ENCODE data around the gene ZNF850. TPM values are rescaled to one million over a fixed set of nuclear protein-coding genes. Genes with fewer than 3 reads are reported as not detected.
"Not testable (repeated sequence)": the region's sequence is repeated elsewhere in the genome, so short reads cannot be mapped to it uniquely, and the experiment has no call there.

Gene ZNF850
- polyA plus RNA-seq (2012; ENCODE audit: missing spikeins): 2.1 TPM

GRCh38 chr19:36772311-36773222, at the start of gene ZNF850:
TSS of gene ZNF850 (minus strand) at chr19:36772807. CDS start at chr19:36762606, 10,201 bp downstream.
- FAIRE-seq (peak; percentile 99), DNase-seq (ENCODE audit: insufficient read length) (peak; percentile 59)
- TF ChIP-seq POLR2AphosphoS5 (IDR thresholded peaks at IDR 0.05; ENCODE audit: low read depth, low read length) (peak; percentile 75), POLR2A (IDR thresholded peaks at IDR 0.05; ENCODE audit: low read depth, low read length) (peak; percentile 81), TAF1 (IDR thresholded peaks at IDR 0.05; ENCODE audit: borderline replicate concordance, low read depth, low read length) (no peak)

- DNase-seq (ENCODE audit: insufficient read length): no peak
- no peak for FAIRE-seq
- TF ChIP-seq TAF1 (IDR thresholded peaks at IDR 0.05; ENCODE audit: borderline replicate concordance, low read depth, low read length) (no peak), POLR2A (IDR thresholded peaks at IDR 0.05; ENCODE audit: low read depth, low read length) (no peak), POLR2AphosphoS5 (IDR thresholded peaks at IDR 0.05; ENCODE audit: low read depth, low read length) (no peak)
Observed at GRCh38 chr19:36821758-36822157, 49.2 kb upstream of the ZNF850 start.

DNA sequence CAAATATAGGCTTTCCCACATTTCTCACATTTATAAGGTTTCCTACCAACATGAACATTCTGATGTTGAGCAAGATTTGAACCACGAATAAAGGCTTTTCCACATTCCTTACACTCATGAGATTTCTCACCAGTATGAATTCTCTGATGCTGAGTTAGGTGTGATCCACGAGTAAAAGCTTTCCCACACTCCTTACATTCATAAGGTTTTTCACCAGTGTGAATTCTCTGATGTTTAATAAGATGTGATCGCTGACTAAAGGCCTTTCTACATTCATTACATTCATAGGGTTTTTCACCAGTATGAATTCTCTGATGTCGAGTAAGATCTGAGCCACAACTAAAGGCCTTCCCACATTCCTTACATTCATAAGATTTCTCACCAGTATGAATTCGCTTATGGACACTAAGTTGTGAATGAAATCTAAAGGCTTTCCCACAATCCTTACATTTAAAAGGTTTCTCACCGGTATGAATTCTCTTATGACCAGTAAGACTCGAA, 46.6 kb upstream of the ZNF850 start:
- FAIRE-seq (no peak), DNase-seq (ENCODE audit: insufficient read length) (no peak)
- TF ChIP-seq POLR2AphosphoS5 (IDR thresholded peaks at IDR 0.05; ENCODE audit: low read depth, low read length): no peak
- no peak for TF ChIP-seq TAF1 (IDR thresholded peaks at IDR 0.05; ENCODE audit: borderline replicate concordance, low read depth, low read length)
- TF ChIP-seq POLR2A (IDR thresholded peaks at IDR 0.05; ENCODE audit: low read depth, low read length): no peak

GRCh38 chr19:36807029-36807428, 34.4 kb upstream of the ZNF850 start:
- no peak for FAIRE-seq
- TF ChIP-seq POLR2A (IDR thresholded peaks at IDR 0.05; ENCODE audit: low read depth, low read length) (no peak), POLR2AphosphoS5 (IDR thresholded peaks at IDR 0.05; ENCODE audit: low read depth, low read length) (no peak), TAF1 (IDR thresholded peaks at IDR 0.05; ENCODE audit: borderline replicate concordance, low read depth, low read length) (no peak)
- DNase-seq (ENCODE audit: insufficient read length): no peak

DNA sequence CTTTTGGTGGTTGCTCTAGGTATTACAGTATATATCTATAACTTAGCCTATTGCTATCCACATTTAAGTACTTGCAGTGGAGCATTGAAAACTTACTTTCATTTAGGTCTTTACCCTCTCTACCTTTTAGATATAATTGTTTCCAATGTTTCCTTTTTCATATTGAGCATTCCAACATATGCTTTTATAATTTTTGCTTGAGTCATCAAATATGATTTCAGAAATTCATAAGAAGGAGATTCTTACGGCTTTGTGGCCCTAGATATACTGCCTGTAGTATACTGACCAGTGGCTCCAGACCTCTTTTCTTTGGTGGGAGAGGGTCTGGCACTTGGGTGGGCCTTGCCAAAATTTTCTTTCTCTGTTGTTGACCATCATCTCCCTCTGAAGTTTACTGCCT, 32.8 kb upstream of the ZNF850 start:
- TF ChIP-seq POLR2A (IDR thresholded peaks at IDR 0.05; ENCODE audit: low read depth, low read length) (no peak), TAF1 (IDR thresholded peaks at IDR 0.05; ENCODE audit: borderline replicate concordance, low read depth, low read length) (no peak), POLR2AphosphoS5 (IDR thresholded peaks at IDR 0.05; ENCODE audit: low read depth, low read length) (no peak)
- DNase-seq (ENCODE audit: insufficient read length) (no peak), FAIRE-seq (no peak)

DNA sequence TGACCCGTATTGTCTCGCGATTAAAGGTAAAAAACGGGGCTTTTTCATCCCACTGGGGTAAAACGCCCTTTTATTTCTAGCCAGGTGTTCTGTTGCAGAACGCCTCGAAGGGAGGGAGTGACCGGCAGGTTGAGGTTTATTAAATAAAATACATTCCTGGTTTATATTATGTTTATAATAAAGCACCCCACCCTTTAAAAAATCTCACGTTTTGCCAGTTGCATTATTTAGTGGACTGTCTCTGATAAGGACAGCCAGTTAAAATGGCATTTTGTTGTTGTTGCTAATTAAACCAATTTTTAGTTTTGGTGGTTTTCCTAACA, 25.1 kb upstream of the ZNF850 start:
- DNase-seq (ENCODE audit: insufficient read length) (no peak), FAIRE-seq (no peak)
- TF ChIP-seq POLR2AphosphoS5 (IDR thresholded peaks at IDR 0.05; ENCODE audit: low read depth, low read length) (no peak), POLR2A (IDR thresholded peaks at IDR 0.05; ENCODE audit: low read depth, low read length) (no peak), TAF1 (IDR thresholded peaks at IDR 0.05; ENCODE audit: borderline replicate concordance, low read depth, low read length) (no peak)

DNA sequence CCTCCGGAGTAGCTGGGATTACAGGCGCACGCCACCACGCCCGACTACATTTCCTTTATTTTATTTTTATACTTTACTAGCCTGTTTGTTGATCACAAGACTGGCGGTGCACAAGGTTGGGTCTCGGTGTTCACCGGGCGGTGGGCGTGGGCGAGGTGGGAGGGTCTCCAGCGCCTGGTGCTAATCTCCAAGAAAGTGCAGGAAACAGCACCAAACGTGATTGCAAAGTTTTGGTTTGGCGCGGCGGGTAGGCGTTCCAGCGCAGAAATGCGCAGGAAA, 24.0 kb upstream of the ZNF850 start:
- DNase-seq (ENCODE audit: insufficient read length): no peak
- TF ChIP-seq POLR2A (IDR thresholded peaks at IDR 0.05; ENCODE audit: low read depth, low read length) (no peak), TAF1 (IDR thresholded peaks at IDR 0.05; ENCODE audit: borderline replicate concordance, low read depth, low read length) (no peak), POLR2AphosphoS5 (IDR thresholded peaks at IDR 0.05; ENCODE audit: low read depth, low read length) (no peak)
- no peak for FAIRE-seq

DNA sequence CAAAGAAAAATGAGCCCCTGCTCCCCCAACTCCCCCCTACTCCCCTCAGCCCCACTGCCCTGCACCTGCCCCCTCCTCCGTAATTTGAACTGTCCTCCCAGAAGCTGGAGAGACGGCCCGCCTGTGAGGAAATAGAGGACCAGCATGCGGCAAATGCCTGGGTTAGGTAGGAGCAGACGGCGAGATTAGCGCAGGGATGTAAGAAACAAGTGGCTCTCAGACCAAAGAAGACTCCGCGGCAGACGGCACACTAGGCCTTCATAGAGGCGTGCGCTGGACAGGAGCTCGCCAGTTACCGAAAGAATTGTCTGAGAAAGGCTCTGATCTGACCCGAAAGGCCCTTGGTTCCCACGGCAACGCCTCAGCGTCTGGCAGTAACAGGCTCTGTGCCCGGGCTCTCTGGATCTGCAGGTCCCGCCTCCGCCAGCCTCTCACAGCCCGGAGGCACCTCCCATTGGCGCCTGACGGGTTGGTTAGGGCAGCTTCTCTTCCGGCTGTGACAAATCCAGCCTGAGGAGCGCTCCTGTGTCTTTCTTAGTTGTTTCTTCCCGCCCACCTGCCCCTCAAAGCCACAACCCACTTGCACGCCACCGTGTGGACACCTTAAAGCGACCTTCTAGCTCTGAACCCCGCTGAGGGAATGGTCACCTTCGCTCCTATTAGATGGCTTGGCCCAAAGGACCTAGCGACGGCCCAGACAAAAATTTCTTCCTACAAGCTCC, 19.0 kb upstream of the ZNF850 start:
- DNase-seq (ENCODE audit: insufficient read length); FAIRE-seq: not testable (repeated sequence)

- TF ChIP-seq POLR2AphosphoS5 (IDR thresholded peaks at IDR 0.05; ENCODE audit: low read depth, low read length): no peak
- no peak for DNase-seq (ENCODE audit: insufficient read length)
- no peak for FAIRE-seq
Observed at GRCh38 chr19:36775768-36776167, 3.2 kb upstream of the ZNF850 start.

GRCh38 chr19:36773223-36773579, 594 bp upstream of the ZNF850 start:
- FAIRE-seq (no peak), DNase-seq (ENCODE audit: insufficient read length) (no peak)
- TF ChIP-seq POLR2AphosphoS5 (IDR thresholded peaks at IDR 0.05; ENCODE audit: low read depth, low read length) (no peak), POLR2A (IDR thresholded peaks at IDR 0.05; ENCODE audit: low read depth, low read length) (no peak)

DNA sequence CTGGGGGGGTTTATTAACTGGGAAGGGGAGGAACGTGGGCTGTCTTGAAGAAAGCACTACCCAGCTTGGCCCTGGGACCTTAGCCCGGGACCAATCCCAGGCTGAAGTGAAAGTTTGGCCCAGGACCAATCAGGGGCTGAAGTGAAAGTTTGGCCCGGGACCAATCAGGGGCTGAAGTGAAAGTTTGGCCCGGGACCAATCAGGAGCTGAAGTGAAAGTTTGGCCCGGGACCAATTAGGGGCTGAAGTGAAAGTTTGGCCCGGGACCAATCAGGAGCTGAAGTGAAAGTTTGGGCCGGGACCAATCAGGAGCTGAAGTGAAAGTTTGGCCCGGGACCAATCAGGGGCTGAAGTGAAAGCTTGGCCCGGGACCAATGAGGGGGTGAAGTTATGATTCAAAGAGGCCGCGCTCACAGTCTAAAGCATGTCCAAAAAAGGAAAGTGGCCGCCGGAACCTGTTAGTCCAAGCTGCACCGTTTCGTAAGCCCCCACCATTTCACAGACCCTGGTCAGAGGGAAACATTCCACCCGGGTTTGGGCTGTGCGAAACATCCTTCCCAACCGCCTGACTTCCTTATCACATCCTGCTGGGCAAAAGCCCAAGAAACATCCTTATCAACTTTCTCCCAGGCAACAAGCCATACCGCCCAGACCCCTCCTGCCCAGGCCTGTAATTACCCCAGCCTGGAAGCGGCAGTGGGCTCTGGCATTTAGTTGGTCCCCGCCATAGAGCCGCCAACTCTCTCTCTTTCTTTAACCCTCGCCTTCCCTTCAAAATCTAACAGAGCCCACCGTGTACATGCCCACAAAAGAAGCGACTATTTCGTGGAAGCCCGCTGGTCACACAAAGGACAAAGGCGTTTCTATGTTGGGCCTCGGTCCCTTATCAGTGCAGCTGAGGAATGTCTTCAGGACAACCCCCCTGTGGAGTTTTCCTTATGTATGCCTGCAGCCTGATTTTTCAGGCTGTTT, 1.1 kb downstream of the ZNF850 start:
- peak; percentile 77 for FAIRE-seq
- TF ChIP-seq POLR2AphosphoS5 (IDR thresholded peaks at IDR 0.05; ENCODE audit: low read depth, low read length): no peak
- peak; percentile 49; the same call in 1 of the 2 replicates for TF ChIP-seq POLR2A (IDR thresholded peaks at IDR 0.05; ENCODE audit: low read depth, low read length)
- peak; percentile 34 for DNase-seq (ENCODE audit: insufficient read length)

All from GM12892 (cell line).